Mucosa of rectum (tissue), 2 donors: ENCODE results near the gene SLC39A10.

Experiments used
- H3K27ac ChIP-seq, 2 donors: one replicate each; pipeline ENCODE4 v1.7.0; 2013; ENCODE audit warnings: inconsistent platforms in 2 of 2, low read depth in 2 of 2, low read length in 2 of 2
- H3K27me3 ChIP-seq, 2 donors: one replicate each; pipeline ENCODE4 v1.7.0; 2013; ENCODE audit warnings: low read length in 2 of 2; ENCODE audit not compliant: control insufficient read depth in 2 of 2, insufficient read depth in 2 of 2
- H3K36me3 ChIP-seq, 2 donors: one replicate each; pipeline ENCODE4 v1.7.0; 2013; ENCODE audit warnings: low read length in 2 of 2; ENCODE audit not compliant: control insufficient read depth in 2 of 2, insufficient read depth in 2 of 2
- H3K4me1 ChIP-seq, 2 donors: one replicate each; pipeline ENCODE4 v1.7.0; 2013; ENCODE audit warnings: low read length in 2 of 2, mild to moderate bottlenecking in 1 of 2; ENCODE audit not compliant: control insufficient read depth in 2 of 2, insufficient read depth in 2 of 2
- H3K4me3 ChIP-seq, 2 donors: one replicate each; pipeline ENCODE4 v1.7.0; 2013; ENCODE audit warnings: low read length in 2 of 2
- H3K9ac ChIP-seq, 2 donors: one replicate each; pipeline ENCODE4 v1.7.0; 2013; ENCODE audit warnings: low read length in 2 of 2, low read depth in 1 of 2, mild to moderate bottlenecking in 1 of 2
- H3K9me3 ChIP-seq, 2 donors: one replicate each; pipeline ENCODE4 v1.7.0; 2013; ENCODE audit warnings: low read length in 2 of 2; ENCODE audit not compliant: control insufficient read depth in 2 of 2
- donor health status: healthy.
- donor health status: Normal muscosa, but diverticular disease.

The SLC39A10 gene

DNA sequence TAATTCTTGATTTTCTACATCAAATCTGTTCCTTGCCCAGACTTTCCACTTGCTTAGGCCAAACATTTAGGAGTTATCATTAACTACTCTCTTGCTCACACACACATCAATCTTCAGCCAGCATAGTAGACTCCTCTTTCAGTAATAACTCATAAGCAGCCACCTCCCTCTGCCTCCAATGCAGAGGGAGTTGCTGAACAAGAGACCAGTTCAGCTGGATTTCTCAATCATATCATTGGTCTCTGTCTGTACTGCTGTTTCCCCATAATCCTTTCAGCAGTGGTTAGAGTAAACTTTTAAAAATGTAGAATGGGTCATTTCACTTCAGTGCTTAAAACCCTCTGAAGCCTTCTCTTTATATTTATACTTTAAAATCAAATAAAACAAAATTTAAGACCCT lies 112.9 kb downstream of the SLC39A10 start:
- Histone ChIP-seq H3K9ac (no peak overlapping the region), H3K27me3 (no peaks in the 10 kb centered on the region), H3K4me1 (no peaks in the 10 kb centered on the region), H3K36me3 (no peaks in the 10 kb centered on the region), H3K9me3 (no peaks in the 10 kb centered on the region), H3K27ac (no peak overlapping the region), H3K4me3 (no peak overlapping the region)

DNA sequence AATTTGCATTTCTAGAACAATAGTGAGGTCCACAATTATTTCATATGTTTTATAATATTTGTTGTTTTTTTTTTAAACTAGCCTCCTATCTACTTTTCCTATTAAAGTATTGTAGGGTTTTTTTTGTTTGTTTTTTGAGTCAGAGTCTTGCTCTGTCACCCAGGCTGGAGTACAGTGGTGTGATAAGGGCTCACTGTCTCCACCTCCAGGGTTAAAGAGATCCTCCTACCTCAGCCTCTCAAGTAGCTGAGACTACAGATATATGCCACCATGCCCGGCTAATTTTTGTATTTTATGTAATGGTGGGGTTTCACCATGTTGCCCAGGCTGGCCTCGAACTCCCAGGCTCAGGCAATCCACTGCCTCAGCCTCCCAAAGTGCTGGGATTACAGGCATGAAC lies 122.5 kb downstream of the SLC39A10 start:
- Histone ChIP-seq H3K4me1 (no peaks in the 10 kb centered on the region), H3K9ac (no peak overlapping the region), H3K4me3 (no peak overlapping the region), H3K36me3 (no peaks in the 10 kb centered on the region), H3K27ac (no peak overlapping the region), H3K27me3 (no peaks in the 10 kb centered on the region), H3K9me3 (no peaks in the 10 kb centered on the region)

DNA sequence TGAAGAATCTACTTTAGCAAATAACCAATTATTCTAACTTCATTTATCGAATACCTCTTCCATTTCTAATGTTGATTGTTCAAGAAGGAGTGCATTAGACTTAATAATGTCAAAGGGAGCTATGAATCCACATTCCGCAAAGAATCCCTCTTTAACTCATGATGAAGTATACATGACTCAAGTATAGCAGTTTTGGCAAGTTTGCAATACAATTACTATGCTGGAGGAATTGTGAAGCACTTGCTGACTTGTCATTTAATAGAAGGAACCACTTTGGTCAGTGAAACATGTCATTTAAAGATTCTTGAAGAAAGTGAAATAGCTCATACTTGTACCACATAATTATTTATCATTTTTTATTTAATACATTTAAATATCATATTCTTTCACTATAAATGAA lies 125.1 kb downstream of the SLC39A10 start:
- no peak overlapping the region for H3K4me3 ChIP-seq
- H3K36me3 ChIP-seq = no peaks in the 10 kb centered on the region
- no peaks in the 10 kb centered on the region for H3K27me3 ChIP-seq
- H3K9ac ChIP-seq = no peak overlapping the region
- H3K9me3 ChIP-seq = no peaks in the 10 kb centered on the region
- no peak overlapping the region for H3K27ac ChIP-seq
- no peaks in the 10 kb centered on the region for H3K4me1 ChIP-seq
